ENCODE measurements around the gene GAMT.

The GAMT gene

GRCh38 chr19:1362387-1363257 lies 38.7 kb downstream of the GAMT start:
- FAIRE-seq, result no peak

DNA sequence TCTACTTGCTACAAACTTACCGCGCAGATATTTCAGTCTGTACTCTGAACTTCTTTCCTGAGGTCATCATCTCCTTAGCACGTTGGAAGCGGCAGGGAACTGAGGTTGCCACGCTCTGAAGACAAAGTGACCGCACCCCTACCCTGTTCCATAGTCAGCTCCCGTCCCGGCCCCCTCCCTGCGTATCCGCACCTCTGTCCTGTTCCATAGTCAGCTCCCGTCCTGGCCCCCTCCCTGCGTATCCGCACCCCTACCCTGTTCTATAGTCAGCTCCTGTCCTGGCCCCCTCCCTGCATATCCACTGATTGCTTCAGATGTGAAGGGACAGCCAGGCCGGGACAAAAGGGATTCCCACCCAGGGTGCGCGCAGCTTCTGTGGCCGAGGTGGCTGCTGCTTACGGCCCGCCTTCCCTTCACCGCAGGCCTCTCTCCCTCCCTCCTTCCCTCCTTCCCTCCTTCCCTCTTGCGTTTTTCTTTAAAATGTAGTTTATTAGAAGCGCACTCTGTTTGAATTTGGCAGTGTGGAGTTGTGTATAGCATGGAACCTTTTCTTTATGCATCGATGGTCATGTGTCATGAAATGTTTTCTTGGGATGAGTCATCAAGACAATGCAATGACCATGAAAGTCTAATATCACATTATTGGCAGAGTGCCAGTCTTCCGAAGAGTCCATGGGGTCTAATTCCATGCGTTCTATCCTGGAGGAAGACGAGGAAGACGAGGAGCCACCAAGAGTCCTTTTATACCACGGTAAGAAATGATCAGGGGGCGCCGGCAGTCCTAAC lies 39.5 kb downstream of the GAMT start:
- no peak for FAIRE-seq

GRCh38 chr19:1360818-1361461 lies 40.4 kb downstream of the GAMT start:
- no peak for FAIRE-seq

GRCh38 chr19:1360126-1360817 lies 41.1 kb downstream of the GAMT start:
- FAIRE-seq, result no peak

- no peak for FAIRE-seq
Observed at GRCh38 chr19:1357531-1358109, 43.7 kb downstream of the GAMT start.

DNA sequence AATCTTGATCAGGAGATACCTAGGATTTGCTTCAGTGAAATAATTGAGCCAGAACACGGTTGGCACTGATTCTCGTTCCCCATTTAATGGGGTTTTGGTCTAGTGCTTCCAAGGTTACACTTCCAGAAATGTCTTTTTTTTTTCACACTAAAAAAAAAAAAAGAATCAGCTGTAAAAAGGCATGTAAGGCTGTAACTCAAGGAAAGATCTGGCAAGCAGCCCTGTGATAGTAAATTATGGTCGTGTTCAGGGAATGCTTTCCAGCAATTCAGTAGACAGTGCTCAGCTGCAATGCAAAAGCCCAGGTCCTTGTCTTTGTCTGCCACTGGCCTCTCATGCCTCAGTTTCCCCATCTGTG lies 44.9 kb downstream of the GAMT start:
- FAIRE-seq, result no peak

DNA sequence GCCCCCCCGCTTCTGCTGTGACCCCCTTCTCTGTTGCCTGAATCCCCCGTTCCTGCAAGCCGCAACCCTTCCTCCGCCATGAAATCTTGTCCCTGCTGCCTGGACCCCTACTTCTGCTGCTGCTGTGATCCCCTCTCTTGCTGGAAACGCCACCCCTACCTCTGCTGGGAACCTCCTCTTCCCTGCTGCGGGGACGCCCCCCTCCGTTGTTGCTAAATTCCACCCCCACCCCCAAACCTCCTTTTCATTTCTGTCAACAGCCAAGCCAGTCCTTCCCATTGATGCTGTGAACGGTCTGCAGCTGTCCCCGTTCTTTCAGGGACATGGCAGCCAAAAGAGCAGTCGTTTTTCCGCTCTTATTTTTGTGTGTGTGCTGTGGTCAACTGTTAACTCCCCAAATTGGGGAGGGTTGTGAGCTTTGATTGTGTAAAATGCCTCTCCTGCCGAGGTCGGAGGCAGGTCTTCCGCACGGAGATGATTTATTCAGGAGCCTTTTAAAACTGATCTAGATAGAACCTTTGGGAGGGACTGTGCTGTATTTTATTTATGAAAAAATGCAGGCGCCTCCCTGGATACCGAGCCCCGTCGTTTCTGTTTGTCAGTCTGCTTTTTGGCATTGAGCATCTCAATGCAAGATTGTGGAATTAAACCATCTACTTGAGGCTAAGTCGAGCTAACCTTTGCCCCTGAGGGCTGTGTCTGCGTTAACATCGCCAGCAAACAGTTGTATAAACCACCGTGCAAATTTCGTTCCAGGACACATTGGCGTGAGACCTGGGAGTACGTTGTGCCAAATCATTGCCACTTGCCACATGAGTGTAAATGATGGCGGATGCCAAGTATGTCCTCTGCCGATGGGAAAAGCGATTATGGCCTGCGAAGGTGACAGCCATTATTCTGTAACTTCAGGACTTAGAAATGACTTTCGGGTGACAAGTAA lies 45.5 kb downstream of the GAMT start:
- no peak for FAIRE-seq

- FAIRE-seq, result no peak
Observed at GRCh38 chr19:1354970-1355567, 46.3 kb downstream of the GAMT start.

DNA sequence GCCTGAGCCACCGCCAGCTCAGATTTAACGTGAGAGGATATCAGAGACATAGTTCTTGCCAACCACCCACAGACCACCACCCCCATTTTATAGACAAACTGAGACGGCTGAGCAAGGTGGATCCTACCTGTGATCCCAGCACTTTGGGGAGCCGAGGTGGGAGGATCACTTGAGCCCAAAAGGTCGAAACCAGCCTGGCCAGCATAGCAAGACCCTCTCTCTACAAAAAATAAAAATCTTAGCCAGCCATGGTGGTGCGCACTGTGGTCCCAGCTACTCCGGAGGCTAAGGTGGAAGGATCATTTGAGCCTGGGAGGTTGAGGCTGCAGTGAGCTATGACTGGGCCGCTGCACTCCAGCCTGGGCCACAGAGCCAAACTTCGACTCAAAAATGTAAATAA lies 48.2 kb downstream of the GAMT start:
- FAIRE-seq, result no peak

- FAIRE-seq, result no peak
Observed at GRCh38 chr19:1351381-1351851, 49.9 kb downstream of the GAMT start.

GRCh38 chr19:1350867-1351266 lies 50.5 kb downstream of the GAMT start:
- FAIRE-seq, result no peak

DNA sequence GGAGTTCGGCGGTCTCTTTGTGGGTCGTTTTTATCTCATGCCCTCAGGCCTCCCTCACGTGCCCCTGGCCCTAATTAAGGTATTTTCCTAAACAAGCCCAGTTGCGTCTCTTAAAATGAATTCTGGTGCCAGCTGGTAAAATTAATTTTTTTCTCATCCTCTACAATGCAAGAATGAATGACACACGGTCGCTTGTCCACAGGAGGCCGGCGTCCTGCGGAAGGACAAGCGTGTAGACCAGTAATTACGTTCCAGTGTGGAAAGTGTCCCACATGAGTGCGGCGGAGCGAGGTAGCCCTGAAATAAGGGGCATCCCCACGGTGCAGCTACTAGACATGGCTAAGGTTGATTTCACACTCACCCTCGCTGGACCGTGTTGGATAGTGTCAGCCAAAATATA lies 52.1 kb downstream of the GAMT start:
- FAIRE-seq, result no peak
